ENCODE results near the gene SEMA3F. TPM values are rescaled to one million over a fixed set of nuclear protein-coding genes. Genes with fewer than 3 reads are reported as not detected.

SEMA3F gene
- total RNA-seq, 3 donors from 2014 or later (not counting 1 experiment from before 2014, with no cell fraction given) = 0.16 to 1.1 (median 0.78) TPM

DNA sequence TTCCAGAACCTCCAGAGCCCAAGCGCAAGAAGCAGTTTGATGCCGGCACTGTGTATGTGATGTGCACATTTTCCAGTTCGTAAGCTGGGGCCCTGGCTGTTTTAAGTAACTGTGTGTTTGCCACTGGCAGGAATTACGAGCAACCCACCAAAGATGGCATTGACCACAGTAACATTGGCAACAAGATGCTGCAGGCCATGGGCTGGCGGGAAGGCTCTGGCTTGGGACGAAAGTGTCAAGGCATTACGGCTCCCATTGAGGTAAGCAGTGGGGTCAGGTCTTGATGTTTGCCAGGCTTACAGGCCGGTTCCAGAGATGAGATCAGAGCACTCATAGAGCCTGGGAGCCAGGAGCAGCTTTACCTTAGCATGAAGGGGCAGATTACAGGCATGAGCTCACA, 38.0 kb upstream of the SEMA3F start:
- Mint-ChIP-seq H3K27me3 (ENCODE audit: low read depth in 2 of 2) (no peaks in the 10 kb centered on the region), H3K4me1 (peaks cover 10 to 19% of the 10 kb centered on the region in 2 donors), H3K36me3 (peaks cover 37% of the 10 kb centered on the region), H3K4me3 (no peak overlapping the region), H3K9me3 (no peaks in the 10 kb centered on the region), H3K27ac (no peak overlapping the region)
- Histone ChIP-seq H3K36me3 (ENCODE audit: control insufficient read depth, insufficient read depth, low read length) (peaks cover 87% of the 10 kb centered on the region), H3K27ac (ENCODE audit: low read length) (no peak overlapping the region), H3K4me1 (ENCODE audit: control insufficient read depth, insufficient read depth, low read length) (no peaks in the 10 kb centered on the region), H3K9me3 (ENCODE audit: control insufficient read depth, insufficient read depth, low read length) (no peaks in the 10 kb centered on the region), H3K4me3 (ENCODE audit: low read length) (no peak overlapping the region), H3K27me3 (ENCODE audit: control insufficient read depth, insufficient read depth, low read length) (no peaks in the 10 kb centered on the region)
- 98% methylated on average over 8 of the region's 8 CpGs for WGBS (ENCODE audit: insufficient coverage)
- no peak for DNase-seq
- no peak for TF ChIP-seq CTCF (IDR thresholded peaks at IDR 0.05)
- intact Hi-C loops (cut with micrococcal nuclease) = no loop called here
- no peak for ATAC-seq

DNA sequence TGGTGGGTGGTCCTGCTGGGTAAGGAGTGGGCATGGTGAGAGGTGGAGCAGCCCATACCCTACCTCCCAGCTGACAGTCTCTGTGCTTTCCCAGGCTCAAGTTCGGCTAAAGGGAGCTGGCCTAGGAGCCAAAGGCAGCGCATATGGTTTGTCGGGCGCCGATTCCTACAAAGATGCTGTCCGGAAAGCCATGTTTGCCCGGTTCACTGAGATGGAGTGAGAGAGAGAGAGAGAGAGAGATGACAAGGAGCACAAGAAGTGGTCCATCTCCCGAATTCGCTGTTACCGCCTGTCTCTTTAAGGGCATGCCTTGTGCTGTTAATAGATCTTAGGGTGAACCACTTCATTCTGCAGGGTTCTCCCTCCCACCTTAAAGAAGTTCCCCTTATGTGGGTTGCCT, 36.9 kb upstream of the SEMA3F start:
- Histone ChIP-seq H3K27me3 (ENCODE audit: control insufficient read depth, insufficient read depth, low read length) (no peaks in the 10 kb centered on the region), H3K27ac (ENCODE audit: low read length) (no peak overlapping the region), H3K4me1 (ENCODE audit: control insufficient read depth, insufficient read depth, low read length) (no peaks in the 10 kb centered on the region), H3K36me3 (ENCODE audit: control insufficient read depth, insufficient read depth, low read length) (peaks cover 75% of the 10 kb centered on the region), H3K4me3 (ENCODE audit: low read length) (no peak overlapping the region), H3K9me3 (ENCODE audit: control insufficient read depth, insufficient read depth, low read length) (no peaks in the 10 kb centered on the region)
- TF ChIP-seq CTCF (IDR thresholded peaks at IDR 0.05) = no peak
- H3K27me3 Mint-ChIP-seq (ENCODE audit: low read depth in 2 of 2) = no peaks in the 10 kb centered on the region
- H3K36me3 Mint-ChIP-seq = peaks cover 36% of the 10 kb centered on the region
- H3K27ac Mint-ChIP-seq = peak overlapping the region in 1 of 2 donors; percentile 37
- ATAC-seq (no peak), DNase-seq (no peak)
- no peak overlapping the region for H3K4me3 Mint-ChIP-seq
- H3K9me3 Mint-ChIP-seq = no peaks in the 10 kb centered on the region
- peaks cover 12 to 24% of the 10 kb centered on the region in 2 donors for H3K4me1 Mint-ChIP-seq
- intact Hi-C loops (cut with micrococcal nuclease) = no loop called here
- WGBS (ENCODE audit: insufficient coverage) = 95% methylated on average over 7 of the region's 10 CpGs

- no peak for TF ChIP-seq CTCF (IDR thresholded peaks at IDR 0.05)
- H3K4me1 Mint-ChIP-seq = peaks cover 13 to 17% of the 10 kb centered on the region in 2 donors
- H3K36me3 Mint-ChIP-seq = peaks cover 22% of the 10 kb centered on the region
- H3K36me3 ChIP-seq (ENCODE audit: control insufficient read depth, insufficient read depth, low read length) = peaks cover 60% of the 10 kb centered on the region
- 100% methylated on average over 3 of the region's 3 CpGs for WGBS (ENCODE audit: insufficient coverage)
- ATAC-seq (no peak), DNase-seq (no peak)
- no peak overlapping the region for H3K27ac ChIP-seq (ENCODE audit: low read length)
- no peaks in the 10 kb centered on the region for H3K27me3 ChIP-seq (ENCODE audit: control insufficient read depth, insufficient read depth, low read length)
- H3K9me3 ChIP-seq (ENCODE audit: control insufficient read depth, insufficient read depth, low read length) = no peaks in the 10 kb centered on the region
- no peaks in the 10 kb centered on the region for H3K4me1 ChIP-seq (ENCODE audit: control insufficient read depth, insufficient read depth, low read length)
- H3K4me3 ChIP-seq (ENCODE audit: low read length) = no peak overlapping the region
- peak overlapping the region in 1 of 2 donors; percentile 21 for H3K27ac Mint-ChIP-seq
- H3K4me3 Mint-ChIP-seq = no peak overlapping the region
- no peaks in the 10 kb centered on the region for H3K9me3 Mint-ChIP-seq
- no peaks in the 10 kb centered on the region for H3K27me3 Mint-ChIP-seq (ENCODE audit: low read depth in 2 of 2)
- intact Hi-C loops (cut with micrococcal nuclease) = loop anchor here (5.0 kb wide), 1 partner anchor 153 kb away; no protein-coding TSS in a partner anchor
These were observed 35.3 kb upstream of the SEMA3F start for GRCh38 chr3:50119786-50120185.

All from natural killer cell (primary cell).